CD4-positive, alpha-beta T cell treated with Interleukin-15 for 1 hour (primary cell): ENCODE results near the gene SERPINA4.
"Not testable (repeated sequence)": the region's sequence is repeated elsewhere in the genome, so short reads cannot be mapped to it uniquely, and the experiment has no call there.

Source experiments
- DNase-seq: peaks from one replicate; pipeline ENCODE4 v3.0.0-alpha.2; 2020

SERPINA4 gene

GRCh38 chr14:94594441-94594840 lies 33.2 kb downstream of the SERPINA4 start:
- no peak for DNase-seq

- DNase-seq, result no peak
These were observed 34.7 kb downstream of the SERPINA4 start for GRCh38 chr14:94595912-94596311.

- no peak for DNase-seq
These were observed 35.1 kb downstream of the SERPINA4 start for GRCh38 chr14:94596361-94596760.

GRCh38 chr14:94597788-94598187 lies 36.5 kb downstream of the SERPINA4 start:
- DNase-seq, result no peak

GRCh38 chr14:94598506-94598815 lies 37.2 kb downstream of the SERPINA4 start:
- no peak for DNase-seq

GRCh38 chr14:94598816-94599655 lies 37.8 kb downstream of the SERPINA4 start:
- DNase-seq, result no peak

- DNase-seq, result no peak
These were observed 38.4 kb downstream of the SERPINA4 start for GRCh38 chr14:94599656-94600004.

GRCh38 chr14:94600148-94600545 lies 38.9 kb downstream of the SERPINA4 start:
- no peak for DNase-seq

- DNase-seq, result no peak
These were observed 40.7 kb downstream of the SERPINA4 start for GRCh38 chr14:94601884-94602391.

- no peak for DNase-seq
These were observed 41.5 kb downstream of the SERPINA4 start for GRCh38 chr14:94602722-94603121.

GRCh38 chr14:94605361-94605760 lies 44.1 kb downstream of the SERPINA4 start:
- DNase-seq, result no peak

- DNase-seq, result not testable (repeated sequence)
These were observed 47.7 kb downstream of the SERPINA4 start for GRCh38 chr14:94608966-94609365.

- no peak for DNase-seq
These were observed 49.9 kb downstream of the SERPINA4 start for GRCh38 chr14:94611179-94611578.

GRCh38 chr14:94612174-94612573 lies 50.9 kb downstream of the SERPINA4 start, which contains the start of gene SERPINA3:
SERPINA3 (plus strand) TSS chr14:94612391; CDS start chr14:94614442, 2,051 bp downstream.
- no peak for DNase-seq

GRCh38 chr14:94612580-94613554 lies 51.6 kb downstream of the SERPINA4 start:
- no peak for DNase-seq

GRCh38 chr14:94613720-94614644 lies 52.7 kb downstream of the SERPINA4 start:
- no peak for DNase-seq

GRCh38 chr14:94614802-94615201 lies 53.6 kb downstream of the SERPINA4 start:
- DNase-seq, result no peak

GRCh38 chr14:94615254-94615653 lies 54.0 kb downstream of the SERPINA4 start:
- no peak for DNase-seq

- DNase-seq, result no peak
These were observed 54.8 kb downstream of the SERPINA4 start for GRCh38 chr14:94615823-94616570.

- DNase-seq, result no peak
These were observed 56.2 kb downstream of the SERPINA4 start for GRCh38 chr14:94617366-94617941.
